ENCODE measurements around the gene UNC13C.

The UNC13C gene

DNA sequence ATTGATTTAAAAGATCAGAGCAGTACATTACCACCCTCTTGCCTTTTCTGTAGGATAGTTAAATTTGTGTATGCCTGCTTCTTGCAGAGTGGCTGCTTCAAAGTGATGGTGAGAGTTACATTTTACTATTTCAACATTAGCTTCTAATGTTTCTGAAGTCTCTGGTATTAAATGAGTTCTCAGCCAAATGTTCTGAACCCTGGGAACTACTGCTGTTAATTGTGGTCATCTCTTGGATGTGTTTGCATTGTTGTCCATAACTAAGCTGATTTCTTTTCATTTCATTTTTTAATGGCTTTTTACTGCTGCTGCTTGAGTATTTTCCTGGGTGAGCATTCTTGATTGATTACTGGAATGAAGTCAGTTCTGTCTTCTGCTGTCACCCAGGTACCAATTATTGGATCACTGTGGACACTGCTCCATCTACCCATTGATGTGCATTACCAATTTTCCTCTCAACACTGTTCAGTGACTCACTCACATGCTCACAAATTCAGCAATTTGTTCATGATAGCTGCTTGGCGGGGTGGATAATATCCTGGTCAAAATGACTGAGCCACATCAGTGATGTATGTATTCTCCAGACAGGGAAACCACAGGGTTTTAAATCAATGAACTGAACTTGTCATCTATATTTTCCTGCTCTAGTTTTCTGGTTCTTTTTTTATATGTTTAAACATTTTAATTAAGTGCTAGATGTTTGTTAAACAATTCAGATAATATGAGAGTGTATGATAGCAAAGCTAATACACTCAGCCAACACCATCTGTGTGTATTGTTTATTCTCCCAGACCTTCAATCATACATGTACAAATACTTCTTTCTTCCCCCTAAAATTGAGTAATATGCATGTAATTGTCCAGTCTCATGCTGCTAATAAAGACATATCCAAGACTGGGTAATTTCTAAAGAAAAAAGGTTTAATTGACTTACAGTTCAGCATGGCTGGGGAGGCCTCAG is 630.9 kb downstream of the UNC13C start (continued):
- TF ChIP-seq, protein P1, sequence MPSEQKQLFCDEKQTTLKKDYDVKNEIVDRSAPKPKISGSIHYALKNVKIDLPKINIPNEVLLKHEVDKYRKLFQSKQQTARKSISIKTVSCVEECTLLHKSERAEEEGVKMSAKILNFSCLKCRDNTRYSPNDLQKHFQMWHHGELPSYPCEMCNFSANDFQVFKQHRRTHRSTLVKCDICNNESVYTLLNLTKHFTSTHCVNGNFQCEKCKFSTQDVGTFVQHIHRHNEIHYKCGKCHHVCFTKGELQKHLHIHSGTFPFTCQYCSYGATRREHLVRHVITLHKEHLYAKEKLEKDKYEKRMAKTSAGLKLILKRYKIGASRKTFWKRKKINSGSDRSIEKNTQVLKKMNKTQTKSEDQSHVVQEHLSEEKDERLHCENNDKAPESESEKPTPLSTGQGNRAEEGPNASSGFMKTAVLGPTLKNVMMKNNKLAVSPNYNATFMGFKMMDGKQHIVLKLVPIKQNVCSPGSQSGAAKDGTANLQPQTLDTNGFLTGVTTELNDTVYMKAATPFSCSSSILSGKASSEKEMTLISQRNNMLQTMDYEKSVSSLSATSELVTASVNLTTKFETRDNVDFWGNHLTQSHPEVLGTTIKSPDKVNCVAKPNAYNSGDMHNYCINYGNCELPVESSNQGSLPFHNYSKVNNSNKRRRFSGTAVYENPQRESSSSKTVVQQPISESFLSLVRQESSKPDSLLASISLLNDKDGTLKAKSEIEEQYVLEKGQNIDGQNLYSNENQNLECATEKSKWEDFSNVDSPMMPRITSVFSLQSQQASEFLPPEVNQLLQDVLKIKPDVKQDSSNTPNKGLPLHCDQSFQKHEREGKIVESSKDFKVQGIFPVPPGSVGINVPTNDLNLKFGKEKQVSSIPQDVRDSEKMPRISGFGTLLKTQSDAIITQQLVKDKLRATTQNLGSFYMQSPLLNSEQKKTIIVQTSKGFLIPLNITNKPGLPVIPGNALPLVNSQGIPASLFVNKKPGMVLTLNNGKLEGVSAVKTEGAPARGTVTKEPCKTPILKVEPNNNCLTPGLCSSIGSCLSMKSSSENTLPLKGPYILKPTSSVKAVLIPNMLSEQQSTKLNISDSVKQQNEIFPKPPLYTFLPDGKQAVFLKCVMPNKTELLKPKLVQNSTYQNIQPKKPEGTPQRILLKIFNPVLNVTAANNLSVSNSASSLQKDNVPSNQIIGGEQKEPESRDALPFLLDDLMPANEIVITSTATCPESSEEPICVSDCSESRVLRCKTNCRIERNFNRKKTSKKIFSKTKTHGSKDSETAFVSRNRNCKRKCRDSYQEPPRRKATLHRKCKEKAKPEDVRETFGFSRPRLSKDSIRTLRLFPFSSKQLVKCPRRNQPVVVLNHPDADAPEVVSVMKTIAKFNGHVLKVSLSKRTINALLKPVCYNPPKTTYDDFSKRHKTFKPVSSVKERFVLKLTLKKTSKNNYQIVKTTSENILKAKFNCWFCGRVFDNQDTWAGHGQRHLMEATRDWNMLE (tag by site-specific recombination; conservative IDR thresholded peaks at IDR 0.05; ENCODE audit: low read depth), result no peak
- no peak for TF ChIP-seq IKZF3 (tag by site-specific recombination; IDR thresholded peaks at IDR 0.05)
- no peak for TF ChIP-seq ZNF394 (tag by site-specific recombination; IDR thresholded peaks at IDR 0.05; ENCODE audit: borderline replicate concordance)

DNA sequence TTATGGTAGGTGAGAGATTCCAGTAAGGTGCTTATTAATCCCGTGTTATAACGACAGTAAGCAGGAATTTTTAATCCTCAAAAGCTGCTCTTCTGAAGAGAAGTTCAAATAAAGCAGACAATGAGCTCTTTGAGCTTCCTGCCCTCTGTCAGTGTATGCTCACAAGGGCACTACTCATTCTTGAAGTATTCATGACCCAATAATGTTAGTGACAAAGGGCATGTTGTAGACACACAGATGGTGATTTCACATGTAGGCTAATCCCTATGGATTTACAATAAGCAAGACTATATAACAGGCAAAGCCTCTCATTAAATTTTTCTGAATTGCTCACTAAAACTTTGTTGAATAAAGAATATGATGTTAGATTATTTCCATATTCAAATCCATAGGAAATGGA is 639.9 kb downstream of the UNC13C start:
- H3K36me3 ChIP-seq (ENCODE audit: control insufficient read depth in 2 of 2, insufficient read depth in 1 of 2, low read length in 2 of 2), result no peaks in the 10 kb centered on the region
- ChIA-PET POLR2A (no interaction called here), CTCF (interaction anchor here (0.6 to 0.7 kb wide), 2 partner anchors 15 to 659 kb away, joined by 3 read pairs; no protein-coding TSS in a partner anchor)
- no peaks in the 10 kb centered on the region for H3K4me1 ChIP-seq (ENCODE audit: control insufficient read depth, insufficient read depth, low read length)
- H3K27ac ChIP-seq (ENCODE audit: extremely low read depth, low read depth, low read length), result no peak overlapping the region
- no peak for TF ChIP-seq ZNF223 (tag by site-specific recombination; IDR thresholded peaks at IDR 0.05)
- no peak for TF ChIP-seq OSR2 (tag by site-specific recombination; IDR thresholded peaks at IDR 0.05)
- TF ChIP-seq ZNF112 (tag by site-specific recombination; IDR thresholded peaks at IDR 0.05), result no peak
- H3K4me3 ChIP-seq (ENCODE audit: low read depth, low read length), result no peak overlapping the region
- H3K9me3 ChIP-seq (ENCODE audit: control insufficient read depth, insufficient read depth, low read depth, low read length), result no peaks in the 10 kb centered on the region

DNA sequence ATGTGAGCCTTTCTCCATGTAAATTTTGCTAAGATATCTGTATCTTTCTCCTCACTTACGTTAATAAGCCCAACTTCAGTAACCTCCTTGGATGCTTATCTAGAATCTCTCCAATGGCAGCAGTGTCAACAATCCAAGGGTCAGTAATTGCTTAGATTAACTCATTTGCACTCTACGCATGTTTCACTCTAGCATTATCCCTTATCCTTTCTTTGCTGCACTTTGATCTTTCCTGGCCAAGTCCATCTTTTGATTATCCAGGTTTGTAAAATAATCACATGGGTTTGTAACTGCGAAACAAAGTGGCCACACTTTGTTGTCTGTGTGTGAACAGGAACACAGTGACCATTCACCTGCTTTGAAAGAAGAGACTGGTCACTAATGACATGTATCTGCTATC is 640.9 kb downstream of the UNC13C start:
- ChIA-PET CTCF (no interaction called here), POLR2A (no interaction called here)
- H3K9me3 ChIP-seq (ENCODE audit: control insufficient read depth, insufficient read depth, low read depth, low read length), result no peaks in the 10 kb centered on the region
- no peak overlapping the region for H3K4me3 ChIP-seq (ENCODE audit: low read depth, low read length)
- no peaks in the 10 kb centered on the region for H3K36me3 ChIP-seq (ENCODE audit: control insufficient read depth in 2 of 2, insufficient read depth in 1 of 2, low read length in 2 of 2)
- H3K27ac ChIP-seq (ENCODE audit: extremely low read depth, low read depth, low read length), result no peak overlapping the region
- TF ChIP-seq HOXA7 (CRISPR knock-in tag; IDR thresholded peaks at IDR 0.05; ENCODE audit: borderline replicate concordance) (no peak), ZNF747 (tag by site-specific recombination; IDR thresholded peaks at IDR 0.05) (no peak), ZNF654 (tag by site-specific recombination; IDR thresholded peaks at IDR 0.05; ENCODE audit: low read depth) (no peak), SALL2 (tag by site-specific recombination; IDR thresholded peaks at IDR 0.05; ENCODE audit: borderline replicate concordance) (no peak)
- no peaks in the 10 kb centered on the region for H3K4me1 ChIP-seq (ENCODE audit: control insufficient read depth, insufficient read depth, low read length)

DNA sequence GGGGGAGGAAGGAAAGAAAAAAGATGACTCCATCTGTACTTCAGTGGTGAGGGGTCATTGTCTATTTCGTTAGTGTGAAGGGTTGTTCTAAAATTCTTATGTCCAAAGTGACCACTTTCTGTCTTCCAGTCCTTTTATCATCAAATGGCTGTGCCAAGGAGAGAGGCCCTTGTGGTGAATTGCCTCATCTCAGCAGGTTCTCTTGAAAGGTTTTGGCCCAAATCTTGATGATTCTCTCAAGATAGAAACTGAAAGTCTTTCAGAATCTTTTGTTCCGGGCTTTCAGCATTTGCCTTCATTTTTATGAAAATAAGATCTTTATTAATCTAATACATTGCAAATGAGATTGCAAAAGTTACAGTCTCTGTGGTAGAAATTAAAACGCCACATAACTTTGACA is 642.7 kb downstream of the UNC13C start:
- H3K27ac ChIP-seq (ENCODE audit: extremely low read depth, low read depth, low read length), result no peak overlapping the region
- ChIA-PET POLR2A (no interaction called here), CTCF (no interaction called here)

More for the DNA sequence above, 642.7 kb downstream of the UNC13C start:
- Histone ChIP-seq H3K9me3 (ENCODE audit: control insufficient read depth, insufficient read depth, low read depth, low read length) (no peaks in the 10 kb centered on the region), H3K4me3 (ENCODE audit: low read depth, low read length) (no peak overlapping the region), H3K4me1 (ENCODE audit: control insufficient read depth, insufficient read depth, low read length) (no peaks in the 10 kb centered on the region), H3K36me3 (ENCODE audit: control insufficient read depth in 2 of 2, insufficient read depth in 1 of 2, low read length in 2 of 2) (no peaks in the 10 kb centered on the region)
- TF ChIP-seq, protein P2, sequence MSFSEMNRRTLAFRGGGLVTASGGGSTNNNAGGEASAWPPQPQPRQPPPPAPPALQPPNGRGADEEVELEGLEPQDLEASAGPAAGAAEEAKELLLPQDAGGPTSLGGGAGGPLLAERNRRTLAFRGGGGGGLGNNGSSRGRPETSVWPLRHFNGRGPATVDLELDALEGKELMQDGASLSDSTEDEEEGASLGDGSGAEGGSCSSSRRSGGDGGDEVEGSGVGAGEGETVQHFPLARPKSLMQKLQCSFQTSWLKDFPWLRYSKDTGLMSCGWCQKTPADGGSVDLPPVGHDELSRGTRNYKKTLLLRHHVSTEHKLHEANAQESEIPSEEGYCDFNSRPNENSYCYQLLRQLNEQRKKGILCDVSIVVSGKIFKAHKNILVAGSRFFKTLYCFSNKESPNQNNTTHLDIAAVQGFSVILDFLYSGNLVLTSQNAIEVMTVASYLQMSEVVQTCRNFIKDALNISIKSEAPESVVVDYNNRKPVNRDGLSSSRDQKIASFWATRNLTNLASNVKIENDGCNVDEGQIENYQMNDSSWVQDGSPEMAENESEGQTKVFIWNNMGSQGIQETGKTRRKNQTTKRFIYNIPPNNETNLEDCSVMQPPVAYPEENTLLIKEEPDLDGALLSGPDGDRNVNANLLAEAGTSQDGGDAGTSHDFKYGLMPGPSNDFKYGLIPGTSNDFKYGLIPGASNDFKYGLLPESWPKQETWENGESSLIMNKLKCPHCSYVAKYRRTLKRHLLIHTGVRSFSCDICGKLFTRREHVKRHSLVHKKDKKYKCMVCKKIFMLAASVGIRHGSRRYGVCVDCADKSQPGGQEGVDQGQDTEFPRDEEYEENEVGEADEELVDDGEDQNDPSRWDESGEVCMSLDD (tag by site-specific recombination; IDR thresholded peaks at IDR 0.05), result no peak
- TF ChIP-seq, protein P3, sequence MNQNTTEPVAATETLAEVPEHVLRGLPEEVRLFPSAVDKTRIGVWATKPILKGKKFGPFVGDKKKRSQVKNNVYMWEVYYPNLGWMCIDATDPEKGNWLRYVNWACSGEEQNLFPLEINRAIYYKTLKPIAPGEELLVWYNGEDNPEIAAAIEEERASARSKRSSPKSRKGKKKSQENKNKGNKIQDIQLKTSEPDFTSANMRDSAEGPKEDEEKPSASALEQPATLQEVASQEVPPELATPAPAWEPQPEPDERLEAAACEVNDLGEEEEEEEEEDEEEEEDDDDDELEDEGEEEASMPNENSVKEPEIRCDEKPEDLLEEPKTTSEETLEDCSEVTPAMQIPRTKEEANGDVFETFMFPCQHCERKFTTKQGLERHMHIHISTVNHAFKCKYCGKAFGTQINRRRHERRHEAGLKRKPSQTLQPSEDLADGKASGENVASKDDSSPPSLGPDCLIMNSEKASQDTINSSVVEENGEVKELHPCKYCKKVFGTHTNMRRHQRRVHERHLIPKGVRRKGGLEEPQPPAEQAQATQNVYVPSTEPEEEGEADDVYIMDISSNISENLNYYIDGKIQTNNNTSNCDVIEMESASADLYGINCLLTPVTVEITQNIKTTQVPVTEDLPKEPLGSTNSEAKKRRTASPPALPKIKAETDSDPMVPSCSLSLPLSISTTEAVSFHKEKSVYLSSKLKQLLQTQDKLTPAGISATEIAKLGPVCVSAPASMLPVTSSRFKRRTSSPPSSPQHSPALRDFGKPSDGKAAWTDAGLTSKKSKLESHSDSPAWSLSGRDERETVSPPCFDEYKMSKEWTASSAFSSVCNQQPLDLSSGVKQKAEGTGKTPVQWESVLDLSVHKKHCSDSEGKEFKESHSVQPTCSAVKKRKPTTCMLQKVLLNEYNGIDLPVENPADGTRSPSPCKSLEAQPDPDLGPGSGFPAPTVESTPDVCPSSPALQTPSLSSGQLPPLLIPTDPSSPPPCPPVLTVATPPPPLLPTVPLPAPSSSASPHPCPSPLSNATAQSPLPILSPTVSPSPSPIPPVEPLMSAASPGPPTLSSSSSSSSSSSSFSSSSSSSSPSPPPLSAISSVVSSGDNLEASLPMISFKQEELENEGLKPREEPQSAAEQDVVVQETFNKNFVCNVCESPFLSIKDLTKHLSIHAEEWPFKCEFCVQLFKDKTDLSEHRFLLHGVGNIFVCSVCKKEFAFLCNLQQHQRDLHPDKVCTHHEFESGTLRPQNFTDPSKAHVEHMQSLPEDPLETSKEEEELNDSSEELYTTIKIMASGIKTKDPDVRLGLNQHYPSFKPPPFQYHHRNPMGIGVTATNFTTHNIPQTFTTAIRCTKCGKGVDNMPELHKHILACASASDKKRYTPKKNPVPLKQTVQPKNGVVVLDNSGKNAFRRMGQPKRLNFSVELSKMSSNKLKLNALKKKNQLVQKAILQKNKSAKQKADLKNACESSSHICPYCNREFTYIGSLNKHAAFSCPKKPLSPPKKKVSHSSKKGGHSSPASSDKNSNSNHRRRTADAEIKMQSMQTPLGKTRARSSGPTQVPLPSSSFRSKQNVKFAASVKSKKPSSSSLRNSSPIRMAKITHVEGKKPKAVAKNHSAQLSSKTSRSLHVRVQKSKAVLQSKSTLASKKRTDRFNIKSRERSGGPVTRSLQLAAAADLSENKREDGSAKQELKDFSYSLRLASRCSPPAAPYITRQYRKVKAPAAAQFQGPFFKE (tag by site-specific recombination; IDR thresholded peaks at IDR 0.05; ENCODE audit: borderline replicate concordance), result no peak
- TF ChIP-seq ZNF791 (tag by site-specific recombination; IDR thresholded peaks at IDR 0.05) (no peak), BCL11A (tag by site-specific recombination; IDR thresholded peaks at IDR 0.05; ENCODE audit: low read depth) (no peak), KLF10 (tag by site-specific recombination; IDR thresholded peaks at IDR 0.05) (no peak)

Measured in HEK293 (cell line).